ENCODE data around the gene NPPA. TPM values are rescaled to one million over a fixed set of nuclear protein-coding genes. Genes with fewer than 3 reads are reported as not detected.

NPPA gene
- total and polyA plus RNA-seq, 9 of the 15 experiments (the other 6 are each of a cell fraction or from before 2014, with no cell fraction given), result not detected

- TF ChIP-seq ZNF280A (IDR thresholded peaks at IDR 0.05; ENCODE audit: low read depth, partially characterized antibody) (no peak), MXD1 (CRISPR knock-in tag; IDR thresholded peaks at IDR 0.05; ENCODE audit: borderline replicate concordance, poor library complexity, severe bottlenecking) (peak; percentile 4), ARHGAP35 (IDR thresholded peaks at IDR 0.05; ENCODE audit: partially characterized antibody) (no peak), ZZZ3 (IDR thresholded peaks at IDR 0.05) (no peak), NONO (IDR thresholded peaks at IDR 0.05; ENCODE audit: low read depth in 2 of 2, low read length in 1 of 2) (no peak), PHF20 (IDR thresholded peaks at IDR 0.05; ENCODE audit: partially characterized antibody) (no peak), SMAD3 (CRISPR knock-in tag; conservative IDR thresholded peaks at IDR 0.05) (peak; percentile 70; the same call in 1 of the 2 replicates), HMGN3 (IDR thresholded peaks at IDR 0.05; ENCODE audit: borderline replicate concordance, extremely low read depth, insufficient read length, low read depth, low read length) (no peak), HMGXB4 (CRISPR knock-in tag; IDR thresholded peaks at IDR 0.05) (0 out of 2 replicates have a peak, but pooled peaks have one; percentile 41), MYNN (IDR thresholded peaks at IDR 0.05) (no peak), MYNN (CRISPR knock-in tag; IDR thresholded peaks at IDR 0.05) (no peak), TGIF2 (CRISPR knock-in tag; IDR thresholded peaks at IDR 0.05) (no peak), ERF (CRISPR knock-in tag; IDR thresholded peaks at IDR 0.05) (peak; percentile 66), RBM39 (optimal IDR thresholded peaks at IDR 0.05; ENCODE audit: low read depth, low read length) (no peak), E2F4 (CRISPR knock-in tag; IDR thresholded peaks at IDR 0.05; ENCODE audit: low read depth) (no peak), GTF3C2 (IDR thresholded peaks at IDR 0.05; ENCODE audit: borderline replicate concordance, extremely low read depth, insufficient read length) (no peak), MITF (IDR thresholded peaks at IDR 0.05) (no peak)
Observed at GRCh38 chr1:11796036-11796828, 51.4 kb downstream of the NPPA start (continued).

Data from K562 (cell line).